GM23338 (cell line): ENCODE results near the gene VAV3. TPM values are rescaled to one million over a fixed set of nuclear protein-coding genes. Genes with fewer than 3 reads are reported as not detected.

Source experiments
- ATAC-seq: fragments of 200-7000 bp; cut with Tn5 transposase; 3 replicates; pipeline ENCODE4 v1.9.1; 2020
- DNase-seq: peaks from one replicate; pipeline ENCODE4 v3.0.0-alpha.2; 2015; ENCODE audit warnings: low spot score
- H2AFZ ChIP-seq: fragments of 200-600 bp; sonication (generic); 2 replicates; pipeline ENCODE4 v1.8.0; 2016; ENCODE audit warnings: antibody characterized with exemption, mild to moderate bottlenecking, moderate library complexity
- H3F3A ChIP-seq: fragments of 200-600 bp; sonication (generic); replicated peaks from 2 replicates; pipeline ENCODE4 v1.8.0; 2017; ENCODE audit warnings: antibody characterized with exemption, mixed run types, low read depth
- H3K27ac ChIP-seq: fragments of 200-600 bp; sonication (generic); 2 replicates; pipeline ENCODE4 v1.6.1; 2016; ENCODE audit warnings: low read depth
- H3K27me3 ChIP-seq: fragments of 200-600 bp; sonication (generic); 2 replicates; pipeline ENCODE4 v1.8.0; 2016; ENCODE audit warnings: mild to moderate bottlenecking, mixed run types, moderate library complexity; ENCODE audit not compliant: insufficient read depth
- H3K36me3 ChIP-seq: fragments of 200-600 bp; sonication (generic); 2 replicates; pipeline ENCODE4 v1.8.0; 2016; ENCODE audit warnings: mild to moderate bottlenecking; ENCODE audit not compliant: insufficient read depth
- H3K4me1 ChIP-seq: fragments of 200-600 bp; sonication (generic); 2 replicates; pipeline ENCODE4 v1.8.0; 2016; ENCODE audit warnings: mild to moderate bottlenecking, moderate library complexity; ENCODE audit not compliant: insufficient read depth
- H3K4me2 ChIP-seq: fragments of 200-600 bp; sonication (generic); 2 replicates; pipeline ENCODE4 v1.7.1; 2017; ENCODE audit warnings: mixed run types
- H3K4me3 ChIP-seq: fragments of 200-600 bp; sonication (generic); 2 replicates; pipeline ENCODE4 v1.6.1; 2016; ENCODE audit warnings: mixed run types
- H3K79me2 ChIP-seq: fragments of 200-600 bp; sonication (generic); replicated peaks from 2 replicates; pipeline ENCODE4 v1.8.0; 2017; ENCODE audit warnings: mild to moderate bottlenecking; ENCODE audit not compliant: insufficient read depth
- H3K9me2 ChIP-seq: fragments of 200-600 bp; sonication (generic); 2 replicates; pipeline ENCODE4 v1.8.0; 2017; ENCODE audit not compliant: insufficient read depth
- H4K20me1 ChIP-seq: fragments of 200-600 bp; sonication (generic); replicated peaks from 2 replicates; pipeline ENCODE4 v1.8.0; 2017; ENCODE audit warnings: mild to moderate bottlenecking; ENCODE audit not compliant: insufficient read depth
- H3K27ac Mint-ChIP-seq: 2 replicates; pipeline ENCODE4 v1.8.0; 2020; ENCODE audit warnings: inconsistent platforms, mild to moderate bottlenecking, moderate library complexity, mixed read lengths
- H3K27me3 Mint-ChIP-seq: 3 replicates; pipeline ENCODE4 v1.8.0; 2022; ENCODE audit warnings: low read depth, mild to moderate bottlenecking, moderate library complexity, mixed read lengths, inconsistent platforms; ENCODE audit not compliant: insufficient read depth, poor library complexity
- H3K36me3 Mint-ChIP-seq: 3 replicates; pipeline ENCODE4 v1.8.0; 2021; ENCODE audit warnings: low read depth, mild to moderate bottlenecking, inconsistent platforms, moderate library complexity, mixed read lengths
- H3K4me1 Mint-ChIP-seq: 3 replicates; pipeline ENCODE4 v1.8.0; 2020; ENCODE audit warnings: mild to moderate bottlenecking, inconsistent platforms, mixed read lengths
- H3K4me3 Mint-ChIP-seq: 3 replicates; pipeline ENCODE4 v1.8.0; 2021; ENCODE audit warnings: moderate library complexity, mild to moderate bottlenecking, inconsistent platforms, mixed read lengths
- H3K9me3 Mint-ChIP-seq: 3 replicates; pipeline ENCODE4 v1.8.0; 2020; ENCODE audit warnings: moderate library complexity, mild to moderate bottlenecking, inconsistent platforms, mixed read lengths
- CREB1 ChIP-seq: fragments of 250-450 bp; sonication (Bioruptor Pico); IDR thresholded peaks from 2 replicates; pipeline ENCODE4 v1.5.0; 2020; ENCODE audit warnings: low read depth, mild to moderate bottlenecking, moderate library complexity
- CTCF ChIP-seq, 2 experiments: fragments of 200-600 bp in 1 of 2; sonication (generic) in 1 of 2; conservative IDR thresholded peaks; 2 replicates each; pipeline versions ENCODE4 v1.5.1 to v1.6.1; 2016 to 2017; ENCODE audit warnings: antibody characterized with exemption in 2 of 2, low read depth in 2 of 2, mild to moderate bottlenecking in 2 of 2, moderate library complexity in 1 of 2
- ETS1 ChIP-seq: IDR thresholded peaks from 2 replicates; pipeline ENCODE4 v1.6.1; 2016; ENCODE audit warnings: antibody characterized with exemption
- EZH2 ChIP-seq: fragments of 200-600 bp; sonication (generic); IDR thresholded peaks from one replicate; pipeline ENCODE4 v1.8.0; 2017; ENCODE audit warnings: antibody characterized with exemption, mild to moderate bottlenecking, low read depth; ENCODE audit not compliant: unreplicated experiment
- EZH2phosphoT487 ChIP-seq: fragments of 200-600 bp; sonication (generic); IDR thresholded peaks from one replicate; pipeline ENCODE4 v1.8.1; 2018; ENCODE audit warnings: antibody characterized with exemption; ENCODE audit not compliant: unreplicated experiment
- JUNB ChIP-seq: IDR thresholded peaks from one replicate; pipeline ENCODE4 v1.6.1; 2016; ENCODE audit warnings: antibody characterized with exemption; ENCODE audit not compliant: unreplicated experiment
- NANOG ChIP-seq: IDR thresholded peaks from 2 replicates; pipeline ENCODE4 v1.6.1; 2016; ENCODE audit warnings: antibody characterized with exemption, borderline replicate concordance
- POLR2AphosphoS5 ChIP-seq: IDR thresholded peaks from 2 replicates; pipeline ENCODE4 v1.6.1; 2016; ENCODE audit warnings: antibody characterized with exemption, low read depth
- REST ChIP-seq: IDR thresholded peaks from one replicate; pipeline ENCODE4 v1.6.1; 2018; ENCODE audit warnings: antibody characterized with exemption; ENCODE audit not compliant: unreplicated experiment
- STAT1 ChIP-seq: IDR thresholded peaks from one replicate; pipeline ENCODE4 v1.6.1; 2016; ENCODE audit warnings: antibody characterized with exemption; ENCODE audit not compliant: unreplicated experiment
- ZNF114 ChIP-seq: fragments of 250-450 bp; sonication (Bioruptor Pico); IDR thresholded peaks from 2 replicates; pipeline ENCODE4 v1.5.0; 2020; ENCODE audit warnings: mild to moderate bottlenecking, moderate library complexity
- ZNF331 ChIP-seq: fragments of 250-450 bp; sonication (Bioruptor Pico); IDR thresholded peaks from 2 replicates; pipeline ENCODE4 v1.5.0; 2020; ENCODE audit warnings: low read depth, mild to moderate bottlenecking, moderate library complexity
- ZNF462 ChIP-seq: fragments of 250-450 bp; sonication (Bioruptor Pico); IDR thresholded peaks from 2 replicates; pipeline ENCODE4 v1.5.0; 2020; ENCODE audit warnings: mild to moderate bottlenecking, moderate library complexity
- polyA plus RNA-seq: library from polyadenylated mRNA; unstranded; fragments of >200 nt; fragmentation: Nextera tagmentation; extraction: Ambion mirVana; gene quantifications from 2 replicates; pipeline ENCODE4 v1.2.1, GENCODE V29; 2016
- total RNA-seq: library from RNA; depleted of rRNA; stranded (reverse); fragments of >200 nt; shearing (Covaris generic); gene quantifications from 2 replicates; pipeline ENCODE4 v1.2.3, GENCODE V29; 2014

VAV3 gene
- total and polyA plus RNA-seq, 2 experiments from 2014 or later: 3.0 to 11.3 TPM

- TF ChIP-seq ZNF462 (CRISPR knock-in tag) (no peak), NANOG (no peak), CREB1 (CRISPR knock-in tag) (no peak), POLR2AphosphoS5 (no peak), EZH2phosphoT487 (no peak), JUNB (no peak), STAT1 (no peak), ZNF114 (CRISPR knock-in tag) (no peak), ZNF331 (CRISPR knock-in tag) (no peak), REST (no peak), EZH2 (no peak), CTCF (conservative IDR thresholded peaks at IDR 0.05; ENCODE audit: low read depth in 2 of 2) (no peak), ETS1 (no peak)
- no peaks in the 10 kb centered on the region for H3K27me3 ChIP-seq
- H3K27ac ChIP-seq: no peak overlapping the region
- H3K36me3 ChIP-seq: no peaks in the 10 kb centered on the region
- Mint-ChIP-seq H3K4me3 (no peak overlapping the region), H3K36me3 (no peaks in the 10 kb centered on the region), H3K4me1 (peaks cover 30% of the 10 kb centered on the region), H3K27ac (no peak overlapping the region), H3K9me3 (no peaks in the 10 kb centered on the region), H3K27me3 (no peaks in the 10 kb centered on the region)
- H3K79me2 ChIP-seq: no peaks in the 10 kb centered on the region
- H3K9me2 ChIP-seq: peaks cover 6% of the 10 kb centered on the region; the same call in 1 of the 2 replicates
- peaks cover 27% of the 10 kb centered on the region for H3K4me1 ChIP-seq
- no peak overlapping the region for H3K4me2 ChIP-seq
- ATAC-seq (no peak), DNase-seq (no peak)
- no peak overlapping the region for H2AFZ ChIP-seq
- no peaks in the 10 kb centered on the region for H3F3A ChIP-seq
- H3K4me3 ChIP-seq: no peak overlapping the region
- H4K20me1 ChIP-seq: no peaks in the 10 kb centered on the region
Observed at GRCh38 chr1:107807855-107808254, 157.1 kb downstream of the VAV3 start.
